GM12872 (cell line): ENCODE data around the gene MOCS3.

Experiments used
- CTCF ChIP-seq: IDR thresholded peaks from 3 replicates; pipeline ENCODE4 v1.5.1; 2011; ENCODE audit warnings: low read depth, mild to moderate bottlenecking, low read length, moderate library complexity; ENCODE audit not compliant: insufficient read depth

The MOCS3 gene

GRCh38 chr20:50957798-50958614 is 612 bp upstream of the MOCS3 start, which contains the start of gene DPM1:
Gene DPM1 (minus strand): TSS chr20:50958532. CDS start chr20:50958523, 9 bp downstream.
- no peak for TF ChIP-seq CTCF

- TF ChIP-seq CTCF: no peak
These were observed 1.0 kb downstream of the MOCS3 start for GRCh38 chr20:50959543-50960126.

GRCh38 chr20:50967586-50967985 is 9.0 kb downstream of the MOCS3 start:
- no peak for TF ChIP-seq CTCF

- no peak for TF ChIP-seq CTCF
These were observed 9.7 kb downstream of the MOCS3 start for GRCh38 chr20:50968289-50968688.

- no peak for TF ChIP-seq CTCF
These were observed 10.8 kb downstream of the MOCS3 start for GRCh38 chr20:50969435-50969834.

- no peak for TF ChIP-seq CTCF
These were observed 11.3 kb downstream of the MOCS3 start for GRCh38 chr20:50969912-50970311.

GRCh38 chr20:50975701-50976330 is 17.2 kb downstream of the MOCS3 start:
- TF ChIP-seq CTCF: no peak
